ENCODE results near the gene CYP24A1. TPM values are rescaled to one million over a fixed set of nuclear protein-coding genes. Genes with fewer than 3 reads are reported as not detected.

CYP24A1 gene
- polyA plus RNA-seq, 1 donor = 0.88 TPM

- no peak for DNase-seq
Observed at GRCh38 chr20:54172856-54173652, 732 bp downstream of the CYP24A1 start.

- DNase-seq = no peak
Observed at GRCh38 chr20:54172532-54172855, 1.3 kb downstream of the CYP24A1 start.

GRCh38 chr20:54170963-54171362 is 2.8 kb downstream of the CYP24A1 start:
- DNase-seq = no peak

- DNase-seq = no peak
Observed at GRCh38 chr20:54170026-54170471, 3.7 kb downstream of the CYP24A1 start.

- no peak for DNase-seq
Observed at GRCh38 chr20:54168961-54169862, 4.6 kb downstream of the CYP24A1 start.

- no peak for DNase-seq
Observed at GRCh38 chr20:54167909-54168872, 5.6 kb downstream of the CYP24A1 start.

GRCh38 chr20:54166987-54167662 is 6.7 kb downstream of the CYP24A1 start:
- DNase-seq = no peak

- no peak for DNase-seq
Observed at GRCh38 chr20:54165803-54166202, 8.0 kb downstream of the CYP24A1 start.

GRCh38 chr20:54165014-54165413 is 8.8 kb downstream of the CYP24A1 start:
- no peak for DNase-seq

- no peak for DNase-seq
Observed at GRCh38 chr20:54163402-54163801, 10.4 kb downstream of the CYP24A1 start.

GRCh38 chr20:54162378-54163009 is 11.3 kb downstream of the CYP24A1 start:
- DNase-seq = no peak

- no peak for DNase-seq
Observed at GRCh38 chr20:54161821-54162149, 12.0 kb downstream of the CYP24A1 start.

GRCh38 chr20:54161008-54161820 is 12.6 kb downstream of the CYP24A1 start:
- DNase-seq = no peak

GRCh38 chr20:54160065-54161007 is 13.4 kb downstream of the CYP24A1 start:
- no peak for DNase-seq

GRCh38 chr20:54158856-54159418 is 14.8 kb downstream of the CYP24A1 start:
- no peak for DNase-seq

GRCh38 chr20:54158226-54158625 is 15.6 kb downstream of the CYP24A1 start:
- no peak for DNase-seq

GRCh38 chr20:54156981-54157835 is 16.6 kb downstream of the CYP24A1 start:
- DNase-seq = no peak

GRCh38 chr20:54156522-54156921 is 17.3 kb downstream of the CYP24A1 start:
- no peak for DNase-seq

All from hindlimb muscle (tissue), 1 donor.